H7 (cell line): ENCODE data around the gene IPPK. TPM values are rescaled to one million over a fixed set of nuclear protein-coding genes. Genes with fewer than 3 reads are reported as not detected.

Source experiments
- total RNA-seq: library from RNA; depleted of rRNA; stranded (reverse); fragments of >200 nt; shearing (Covaris generic); gene quantifications from 2 replicates; pipeline ENCODE4 v1.2.3, GENCODE V29; 2014; rRNA removed

Gene IPPK
- total RNA-seq, 1 experiment from 2014 or later: 10.6 TPM

Other genes with a start within 250 kb of the IPPK start
- gene OMD, start 245.7 kb downstream of the IPPK start, total RNA-seq: not detected in 2 replicates
- gene ASPN, start 187.6 kb downstream of the IPPK start, total RNA-seq: not detected in 2 replicates
- not detected in 2 replicates for gene ECM2, start 134.1 kb downstream of the IPPK start, total RNA-seq
- 34.3 and 42.2 TPM in 2 replicates for gene BICD2, start 94.7 kb upstream of the IPPK start, total RNA-seq
- 10.6 and 19.0 TPM in 2 replicates for gene ZNF484, start 207.9 kb upstream of the IPPK start, total RNA-seq